Uterine smooth muscle cell (primary cell): ENCODE measurements around the gene OR2H1. TPM values are rescaled to one million over a fixed set of nuclear protein-coding genes. Genes with fewer than 3 reads are reported as not detected.

Experiments
- total RNA-seq: library from RNA; depleted of rRNA; stranded (reverse); fragments of >200 nt; gene quantifications from 2 replicates; pipeline ENCODE4 v1.2.3, GENCODE V29; 2014

OR2H1 gene
- total RNA-seq = not detected in 2 replicates

DNA sequence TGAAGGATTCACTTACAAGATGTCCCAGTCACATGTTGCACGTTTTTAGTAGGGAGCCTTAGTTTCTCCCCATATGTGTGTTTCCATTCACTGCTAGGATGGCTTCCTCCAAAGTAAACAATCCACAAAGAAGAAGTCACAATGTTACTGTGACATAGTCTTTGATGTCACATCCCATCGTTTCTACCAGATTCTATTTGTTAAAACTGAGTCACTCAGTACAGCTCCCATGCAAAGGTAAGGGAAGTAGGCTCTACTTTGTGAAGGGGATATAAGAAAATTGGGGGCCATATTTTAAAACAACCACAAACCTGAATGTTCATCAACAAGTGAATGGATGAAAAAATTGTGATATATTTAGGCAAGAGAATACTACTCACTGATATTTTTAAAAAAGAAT, at the start of gene OR2H1, which contains the start of gene OR11A1:
OR2H1 (plus strand) TSS at position 185 of the 400 bp plus-strand sequence. CDS start 4,615 bp downstream, outside the sequence.
OR11A1 (minus strand) TSS at position 101 of the 400 bp plus-strand sequence. CDS start 29,430 bp downstream, outside the sequence.

GRCh38 chr6:29414588-29414987, 42.4 kb upstream of the OR2H1 start, which contains the start of gene OR12D1:
OR12D1 (plus strand) TSS chr6:29414928.

DNA sequence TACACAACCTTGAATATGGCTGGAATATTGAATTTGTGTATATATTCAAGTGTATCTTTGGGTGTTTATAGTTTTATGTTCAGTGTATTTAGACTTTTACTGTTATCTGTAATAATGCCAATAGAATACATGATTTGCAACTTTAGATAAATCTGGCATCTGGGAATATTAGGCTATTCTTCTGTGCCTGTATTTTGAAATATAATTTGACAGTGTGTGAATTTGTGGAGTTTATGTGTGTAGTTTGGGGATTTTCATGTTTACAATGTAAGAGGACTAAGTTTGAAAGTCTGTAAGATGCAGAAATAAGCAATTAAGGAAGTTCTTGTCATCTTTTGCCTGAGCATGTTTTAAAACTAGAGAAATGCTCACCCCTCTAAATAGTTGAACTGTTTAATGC, 17.9 kb upstream of the OR2H1 start, which contains the start of gene OR10C1:
OR10C1 (plus strand) TSS at position 301 of the 400 bp plus-strand sequence. CDS start 710 bp downstream, outside the sequence.

GRCh38 chr6:29487660-29488059, 30.7 kb downstream of the OR2H1 start, which contains the start of gene MAS1L:
MAS1L (minus strand) TSS chr6:29487956; CDS start chr6:29487902, 54 bp downstream.

Other genes starting within 250 kb of the OR2H1 start
- gene OR14J1, start 155.5 kb upstream of the OR2H1 start, total RNA-seq = not detected in 2 replicates
- not detected in 2 replicates for gene OR5V1, start 88.3 kb upstream of the OR2H1 start, total RNA-seq
- gene OR12D3, start 81.9 kb upstream of the OR2H1 start, total RNA-seq = not detected in 2 replicates
- gene OR12D2, start 61.5 kb upstream of the OR2H1 start, total RNA-seq = not detected in 2 replicates
- gene OR12D1, start 42.2 kb upstream of the OR2H1 start, total RNA-seq = not detected in 2 replicates
- not detected in 2 replicates for gene OR10C1, start 17.8 kb upstream of the OR2H1 start, total RNA-seq
- gene OR11A1, start 84 bp upstream of the OR2H1 start, total RNA-seq = not detected in 2 replicates
- not detected in 2 replicates for gene MAS1L, start 30.8 kb downstream of the OR2H1 start, total RNA-seq
- gene UBD, start 102.6 kb downstream of the OR2H1 start, total RNA-seq = not detected in 2 replicates
- gene OR2H2, start 128.0 kb downstream of the OR2H1 start, total RNA-seq = not detected in 2 replicates
- gene GABBR1, start 176.0 kb downstream of the OR2H1 start, total RNA-seq = 11.8 and 16.9 TPM in 2 replicates
- gene MOG, start 199.9 kb downstream of the OR2H1 start, total RNA-seq = not detected in 2 replicates
- 0.11 TPM in 1 of 2 replicates, not detected in the other for gene ZFP57, start 224.0 kb downstream of the OR2H1 start, total RNA-seq